NOMO-1 (cell line): ENCODE data around the gene PRR33.

Experiments used
- DNase-seq, 2 experiments: peaks; one replicate each; lab custom pipeline; 2025; ENCODE audit not compliant: unreplicated experiment in 2 of 2; lab: John Stamatoyannopoulos, UW

The PRR33 gene

DNA sequence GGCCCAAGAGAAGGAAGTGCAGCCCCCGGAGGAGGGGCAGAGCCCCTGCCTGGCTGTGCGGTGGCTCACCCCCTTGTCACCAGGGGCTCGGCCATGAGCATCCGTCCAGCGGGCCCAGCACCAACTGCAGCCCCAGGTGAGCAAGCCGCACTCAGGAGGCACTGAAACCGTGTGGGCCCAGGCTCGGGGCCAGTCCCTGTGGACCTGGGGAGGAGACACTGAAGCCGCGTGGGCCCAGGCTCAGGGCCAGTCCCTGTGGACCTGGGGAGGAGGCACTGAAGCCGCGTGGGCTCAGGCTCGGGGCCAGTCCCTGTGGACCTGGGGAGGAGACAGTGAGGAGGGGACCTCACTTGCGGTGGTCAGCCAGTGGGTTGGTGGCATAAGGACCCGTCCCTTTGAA lies 24.9 kb downstream of the PRR33 start:
- DNase-seq: no peak

DNA sequence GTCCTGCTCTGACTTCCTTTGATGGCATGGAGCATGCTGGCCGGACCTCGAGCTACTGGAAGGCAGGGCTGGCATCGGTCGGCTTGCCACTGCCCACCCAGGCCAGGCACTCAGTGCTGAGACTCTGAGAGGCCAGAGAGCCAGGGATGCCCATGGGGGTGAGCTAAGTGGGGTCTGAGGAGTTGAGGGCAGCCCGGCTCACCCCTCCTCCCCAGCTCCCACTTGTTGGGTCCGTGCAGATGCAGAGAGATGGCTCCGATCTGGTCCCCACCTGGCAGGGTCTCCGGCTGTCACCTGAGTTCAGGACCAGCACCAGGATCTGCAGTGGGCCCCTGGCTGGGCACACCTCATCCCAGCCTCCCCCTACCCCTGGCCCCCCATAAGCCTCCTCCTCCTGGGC lies 25.5 kb downstream of the PRR33 start:
- DNase-seq: no peak

DNA sequence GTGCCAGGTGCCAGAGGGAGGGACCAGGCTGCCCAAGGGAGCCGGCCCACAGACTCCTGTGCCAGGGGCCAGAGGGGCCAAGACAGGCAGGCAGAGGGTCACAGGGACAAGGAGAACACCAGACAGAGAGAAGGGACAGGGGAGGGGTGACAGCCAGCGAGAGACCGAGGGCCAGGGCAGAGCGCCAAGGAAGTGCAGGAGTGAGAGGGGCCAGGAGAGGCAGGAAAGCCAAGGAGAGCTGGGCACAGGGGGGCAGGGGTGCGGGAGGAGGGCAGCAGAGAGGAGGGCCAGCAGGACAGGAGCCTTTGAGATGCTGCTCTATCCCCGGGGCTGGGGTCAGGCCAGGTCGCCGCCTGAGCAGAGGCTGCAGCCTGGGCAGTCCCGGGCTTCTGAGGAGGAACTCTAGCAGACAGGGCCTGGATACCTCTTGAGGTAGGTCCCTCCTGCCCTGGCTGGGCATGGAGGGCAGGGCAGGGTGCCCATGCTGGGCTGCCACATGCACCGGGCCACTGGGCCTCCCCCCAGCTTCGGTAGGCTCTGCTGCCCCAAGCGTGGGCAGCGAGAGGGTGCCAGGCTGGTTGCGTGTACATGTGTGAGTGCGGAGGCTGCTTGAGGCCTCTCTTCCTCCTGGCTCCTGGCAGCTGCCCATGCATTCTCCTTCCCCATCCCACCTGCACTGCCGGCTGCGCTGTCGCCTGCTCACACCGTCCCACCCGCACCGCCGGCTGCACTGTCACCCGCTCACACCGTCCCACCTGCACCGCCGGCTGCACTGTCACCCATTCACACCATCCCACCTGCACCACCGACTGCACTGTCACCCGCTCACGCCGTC lies 26.6 kb downstream of the PRR33 start:
- no peak for DNase-seq

DNA sequence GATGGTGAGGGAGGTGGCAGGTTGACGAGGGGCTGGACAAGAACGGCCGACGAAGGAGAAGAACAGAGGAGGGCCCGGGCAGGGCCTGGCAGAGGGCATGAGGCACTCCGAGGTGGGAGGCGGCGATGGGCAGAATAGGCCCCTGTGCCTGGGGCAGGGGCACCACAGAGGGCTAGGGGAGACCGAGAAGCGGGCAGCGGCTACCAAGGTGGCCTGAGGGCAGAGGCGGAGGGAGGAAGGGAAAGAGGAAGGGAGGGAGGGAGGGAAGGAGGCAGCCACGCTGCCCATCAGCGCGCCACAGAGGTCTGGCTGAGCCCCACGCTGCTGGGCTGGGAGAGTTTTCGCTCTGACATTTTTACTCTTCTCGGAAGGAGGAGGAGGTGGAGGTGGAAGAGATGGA lies 27.5 kb downstream of the PRR33 start:
- DNase-seq: no peak

DNA sequence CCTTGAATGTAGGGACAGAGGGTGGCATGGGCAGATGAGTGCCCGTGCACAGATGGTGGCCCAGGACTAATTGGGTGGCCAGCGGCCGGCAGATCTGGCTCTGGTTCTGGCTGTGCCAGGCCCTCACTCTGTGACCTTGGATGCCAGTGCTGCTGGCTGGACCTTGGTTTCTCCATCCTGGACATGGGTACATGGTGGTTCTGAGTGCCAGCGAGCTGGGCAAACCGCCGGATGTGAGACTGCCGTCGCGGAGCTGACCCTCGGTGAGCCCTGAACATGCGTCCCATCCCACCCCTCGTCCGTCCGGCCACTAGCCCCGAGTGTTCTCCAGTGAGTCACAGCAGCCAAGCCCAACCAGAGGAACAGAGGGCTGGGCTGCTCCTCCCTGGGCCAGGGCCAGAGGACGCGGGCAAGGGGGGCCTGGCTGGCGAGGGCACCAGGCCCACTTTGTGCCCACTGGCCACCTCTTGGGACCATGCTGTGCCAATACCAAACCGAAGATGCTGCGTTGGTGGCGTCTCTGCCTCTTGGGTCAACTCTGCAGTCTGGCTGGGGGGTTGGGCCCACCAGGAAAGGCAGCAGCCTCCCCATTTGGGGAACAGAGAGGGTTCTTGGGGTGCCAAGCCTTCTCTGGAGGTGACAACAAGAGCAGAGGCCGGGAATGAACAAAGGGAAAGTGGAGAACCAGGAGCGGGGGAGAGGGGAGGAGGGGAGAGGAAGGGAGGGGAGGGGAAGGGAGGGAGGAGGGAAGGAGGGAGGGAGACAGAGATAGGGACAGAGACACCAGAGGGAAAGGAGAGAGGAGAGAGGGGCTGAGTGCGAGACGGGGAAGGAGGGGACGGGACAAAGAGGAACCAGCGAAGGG lies 28.1 kb downstream of the PRR33 start:
- DNase-seq: no peak

DNA sequence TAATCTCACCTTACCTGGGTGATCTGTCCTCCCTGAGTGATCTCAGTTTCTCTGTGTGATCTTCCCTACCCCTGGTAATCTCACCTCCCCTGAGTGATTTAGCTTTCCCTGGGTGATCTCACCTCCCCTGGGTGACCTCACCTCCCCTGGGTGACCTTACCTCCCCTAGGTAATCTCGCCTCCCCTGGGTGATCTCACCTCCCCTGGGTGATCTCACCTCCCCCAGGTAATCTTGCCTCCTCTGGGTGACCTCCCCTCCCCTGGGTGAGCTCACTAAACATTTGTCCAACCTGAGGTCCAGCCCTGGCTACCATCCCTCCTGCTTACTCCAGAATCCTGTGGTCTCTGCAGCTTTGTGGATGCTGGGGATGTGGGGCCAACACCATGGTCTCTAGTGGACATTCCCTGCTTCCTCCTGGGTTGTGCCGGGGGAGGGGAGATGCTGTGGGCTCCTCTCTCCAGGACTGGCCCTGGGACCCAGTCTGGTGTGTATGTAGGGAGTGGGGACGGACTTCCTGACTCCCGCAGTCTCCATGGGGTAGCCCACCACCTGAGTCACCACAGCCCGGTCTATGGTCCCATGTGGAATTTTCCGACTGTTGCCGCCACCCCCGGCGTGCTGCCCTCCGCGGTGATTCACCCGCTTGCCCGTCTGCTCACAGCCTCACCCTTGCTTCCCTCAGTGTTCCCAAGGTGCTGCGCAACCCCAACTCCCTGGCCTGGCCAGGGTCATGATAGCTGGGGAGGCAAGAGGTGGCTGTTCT lies 28.9 kb downstream of the PRR33 start:
- DNase-seq: no peak

DNA sequence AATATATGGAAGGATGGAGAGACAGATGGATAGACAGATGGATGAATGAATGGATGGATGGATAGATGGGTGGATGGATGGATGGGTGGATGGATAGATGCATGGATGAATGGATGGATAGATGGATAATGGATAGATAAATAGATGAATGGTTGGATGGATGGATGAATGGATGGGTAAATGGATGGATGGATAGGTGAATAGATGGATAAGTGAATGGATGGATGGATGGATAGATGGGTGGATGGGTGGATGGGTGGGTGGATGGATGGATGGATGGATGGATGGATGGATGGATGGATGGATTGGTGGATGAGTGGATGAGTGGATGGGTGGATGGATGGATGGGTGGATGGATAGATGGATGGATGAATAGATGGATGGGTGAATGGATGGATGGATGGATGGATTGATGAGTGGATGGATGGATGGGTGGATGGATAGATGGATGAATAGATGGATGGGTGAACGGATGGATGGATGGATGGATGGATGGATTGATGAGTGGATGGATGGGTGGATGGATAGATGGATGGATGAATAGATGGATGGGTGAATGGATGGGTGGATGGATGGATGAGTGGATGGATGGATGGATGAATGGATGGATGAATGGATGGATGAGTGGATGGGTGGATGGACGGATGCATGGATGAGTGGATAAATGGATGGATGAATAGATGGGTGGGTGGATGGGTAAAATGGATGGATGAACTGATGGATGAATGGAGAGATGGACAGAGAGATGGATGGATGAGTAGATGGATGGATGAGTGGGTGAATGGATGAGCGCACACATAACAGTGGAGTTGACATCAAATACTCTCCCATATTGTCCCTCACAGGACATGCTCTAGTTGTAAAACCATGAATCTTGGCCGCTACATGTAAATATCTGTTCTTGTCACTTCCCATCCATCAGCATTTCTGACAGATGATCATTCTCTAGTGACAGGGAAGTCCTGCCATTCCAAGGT lies 30.0 kb downstream of the PRR33 start:
- DNase-seq: no peak

DNA sequence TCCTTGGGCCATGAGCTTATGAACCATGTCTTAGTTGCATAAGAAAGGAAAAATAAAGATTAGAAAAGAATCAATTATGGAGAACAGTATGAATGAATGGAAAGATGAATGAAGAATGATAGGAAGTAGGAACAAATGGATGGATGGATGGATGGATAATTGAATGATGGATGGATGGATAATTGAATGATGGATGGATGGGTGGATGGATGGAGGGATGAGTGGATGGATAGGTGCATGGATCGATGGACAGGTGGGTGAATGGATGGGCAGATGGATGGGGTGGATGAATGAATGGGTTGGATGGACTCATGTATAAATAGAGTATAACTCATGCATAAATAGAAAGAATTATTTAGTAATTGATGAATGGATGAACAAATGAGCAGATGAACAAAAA lies 31.6 kb downstream of the PRR33 start:
- no peak for DNase-seq

DNA sequence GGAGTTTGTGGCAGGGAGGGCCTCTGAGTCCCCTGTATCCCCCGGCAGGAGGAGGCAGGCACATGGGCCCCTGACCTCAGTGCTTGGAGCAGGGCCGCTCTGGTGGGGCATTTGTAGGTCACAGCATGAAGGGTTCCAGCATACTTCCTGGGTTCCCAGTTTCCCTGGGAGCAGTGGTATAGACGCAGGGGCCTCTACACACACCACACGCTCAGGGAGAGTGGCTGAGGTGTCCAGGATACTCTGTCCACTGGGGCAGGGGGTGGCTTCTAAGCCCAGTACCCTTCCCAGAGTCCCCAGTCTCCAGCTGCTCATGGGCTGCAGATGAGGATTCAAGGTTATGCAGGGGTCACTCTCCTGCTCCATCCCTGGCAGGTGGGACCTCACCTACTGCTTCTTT lies 32.7 kb downstream of the PRR33 start:
- DNase-seq: no peak

DNA sequence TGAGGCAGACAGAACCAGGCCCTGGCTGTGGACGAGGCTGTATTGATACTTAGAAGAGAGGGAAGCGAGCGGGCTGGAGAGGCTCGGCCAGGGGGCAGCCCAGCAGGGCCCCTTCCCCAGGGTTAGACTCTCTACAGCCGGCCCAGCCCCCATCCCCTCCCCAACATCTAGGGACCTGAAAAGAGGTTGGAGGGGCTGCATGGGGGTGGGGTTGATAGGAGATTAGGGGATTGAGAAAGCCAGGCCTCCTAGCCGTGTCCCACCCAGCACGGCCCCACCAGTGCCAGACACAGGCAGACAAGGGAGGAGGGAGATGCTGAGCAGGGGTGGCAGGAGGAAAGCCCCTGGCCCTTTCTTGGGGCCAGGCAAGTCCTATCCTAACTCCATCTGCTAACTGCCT lies 33.1 kb downstream of the PRR33 start:
- DNase-seq: no peak

DNA sequence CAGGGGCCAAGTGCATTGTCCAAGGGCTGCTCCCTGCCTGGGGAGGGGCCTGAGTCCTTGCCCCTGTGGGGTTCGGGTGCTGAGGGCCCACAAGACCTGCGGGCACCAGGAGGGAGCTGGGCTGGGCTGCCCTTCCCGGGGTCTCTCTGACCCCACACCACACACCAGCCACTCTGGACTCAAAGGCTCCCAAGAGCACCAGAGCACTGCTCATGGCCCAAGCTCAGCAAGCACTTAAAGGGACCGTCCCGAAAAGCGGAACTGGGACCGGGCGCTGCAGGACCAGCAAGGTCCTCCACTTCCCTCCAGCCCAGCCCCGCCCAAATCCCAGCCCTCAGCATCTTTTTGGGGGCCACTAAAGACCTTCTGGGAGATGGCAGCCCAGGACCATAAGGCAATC lies 33.5 kb downstream of the PRR33 start:
- peak; percentile 39 to 54 for DNase-seq

DNA sequence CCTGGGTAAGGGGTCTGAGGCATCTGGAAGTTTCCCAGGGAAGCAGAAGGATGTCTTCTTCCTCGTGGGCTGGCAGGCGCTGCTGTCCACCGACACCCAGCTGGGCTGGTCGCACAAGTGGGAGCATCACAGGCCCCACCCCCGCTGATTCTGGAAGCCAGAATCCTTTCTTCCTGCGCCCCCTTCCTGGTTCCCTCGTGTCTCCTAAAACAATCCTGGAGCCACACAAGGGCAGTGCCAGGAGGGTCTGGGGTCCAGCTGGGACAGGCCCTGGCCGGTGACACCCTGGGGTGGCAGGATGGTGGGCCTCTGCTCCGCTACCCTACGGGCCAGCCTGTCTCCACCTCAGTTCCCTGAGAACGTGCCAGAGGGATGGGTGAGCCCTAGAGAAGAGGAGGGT lies 34.6 kb downstream of the PRR33 start:
- no peak for DNase-seq

DNA sequence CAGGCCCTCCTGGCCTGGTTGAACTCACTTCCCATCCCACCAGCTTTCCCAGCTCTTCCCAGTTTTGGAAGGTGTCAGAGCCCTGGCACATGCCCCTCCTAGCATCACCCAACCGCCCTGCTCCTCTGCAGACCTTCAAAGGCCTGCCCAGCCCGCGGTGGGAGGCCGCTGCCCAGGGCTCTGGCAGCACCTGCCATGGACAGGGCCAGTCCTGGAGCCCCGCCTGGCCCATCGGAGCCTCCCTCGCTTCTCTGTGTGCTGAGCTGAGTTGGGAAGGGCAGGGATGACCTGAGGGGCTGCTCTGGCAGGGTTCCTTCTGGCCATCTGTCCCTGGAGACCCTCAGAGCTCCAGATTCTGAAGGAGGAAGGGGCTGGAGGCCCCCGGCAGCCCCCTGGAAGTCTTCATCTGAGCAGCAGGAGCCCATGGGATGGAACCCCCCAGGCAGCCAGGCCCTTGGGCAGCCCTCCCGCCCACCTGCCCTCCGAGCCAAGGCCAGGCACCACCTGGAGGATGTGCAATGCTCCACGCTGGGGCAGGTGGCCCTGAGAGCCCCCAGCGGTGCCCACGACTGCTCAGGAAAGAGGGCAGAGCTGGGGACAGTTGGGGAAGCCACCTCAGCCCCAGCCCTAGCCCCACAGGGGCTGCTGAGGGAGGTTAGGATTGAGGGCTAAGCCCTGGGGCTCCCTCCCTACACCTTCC lies 35.2 kb downstream of the PRR33 start:
- no peak for DNase-seq

DNA sequence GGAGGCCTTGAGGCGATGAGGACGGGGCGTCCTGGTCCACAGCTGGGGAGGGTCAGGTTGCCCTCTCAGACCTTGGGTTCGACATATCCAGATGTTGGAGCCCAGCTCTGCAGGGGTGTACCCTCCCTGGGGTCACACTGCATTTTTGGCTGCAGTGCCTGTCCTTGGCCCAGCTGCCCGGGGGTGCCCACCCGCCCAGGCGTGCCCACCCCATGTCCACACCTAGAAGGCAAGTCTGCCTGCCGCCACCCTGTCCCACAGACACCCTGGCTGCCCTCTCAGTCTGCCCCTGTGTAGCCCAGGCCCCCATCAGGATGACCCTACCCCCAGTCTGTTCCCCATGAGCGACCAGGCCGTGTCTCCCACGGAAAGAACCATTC lies 35.8 kb downstream of the PRR33 start:
- no peak for DNase-seq

DNA sequence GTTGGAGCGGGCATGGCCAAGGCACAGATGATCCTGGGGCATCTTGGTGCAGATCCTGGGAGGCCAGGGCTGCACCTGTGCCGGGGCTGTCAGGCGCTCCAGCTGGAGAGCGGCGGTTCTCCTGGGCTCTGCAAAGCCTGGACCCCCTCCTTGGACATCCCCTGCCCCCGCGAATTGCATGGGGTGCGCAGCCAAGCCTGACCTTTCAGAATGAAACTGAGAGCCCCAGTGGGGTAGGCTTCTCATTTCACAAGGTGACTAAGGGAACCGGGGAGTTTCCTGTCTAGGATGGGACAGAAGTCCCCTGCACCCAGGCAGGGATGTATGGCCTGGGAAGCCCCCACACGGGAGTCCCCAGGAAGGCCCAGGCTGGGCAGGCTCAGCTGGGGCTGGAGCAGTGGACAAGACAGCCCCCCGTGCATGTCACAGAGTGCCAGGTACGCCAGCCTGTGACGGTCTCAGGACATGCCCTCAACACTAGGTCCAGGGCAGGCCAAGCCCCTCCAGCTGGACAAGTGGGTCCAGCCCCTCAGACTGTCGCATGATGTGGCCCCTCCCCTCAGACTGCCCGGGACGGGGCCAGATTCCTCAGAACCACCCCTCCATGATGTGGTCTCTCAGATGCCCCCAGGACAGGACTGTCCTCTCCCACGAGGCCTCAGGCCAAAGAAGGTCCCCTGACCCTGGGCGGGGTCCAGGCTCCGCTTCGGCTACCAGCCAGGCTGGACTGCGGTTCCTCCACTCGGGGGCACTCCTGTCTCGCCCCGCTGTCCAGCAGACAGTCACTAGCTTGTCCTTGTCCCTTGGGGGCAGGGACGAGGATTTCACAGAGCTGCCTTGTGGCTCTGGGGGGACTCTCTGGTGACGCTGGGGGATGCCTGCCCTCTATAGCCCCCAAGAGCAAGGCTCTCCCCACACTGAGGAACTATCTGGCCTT lies 36.5 kb downstream of the PRR33 start:
- no peak for DNase-seq

DNA sequence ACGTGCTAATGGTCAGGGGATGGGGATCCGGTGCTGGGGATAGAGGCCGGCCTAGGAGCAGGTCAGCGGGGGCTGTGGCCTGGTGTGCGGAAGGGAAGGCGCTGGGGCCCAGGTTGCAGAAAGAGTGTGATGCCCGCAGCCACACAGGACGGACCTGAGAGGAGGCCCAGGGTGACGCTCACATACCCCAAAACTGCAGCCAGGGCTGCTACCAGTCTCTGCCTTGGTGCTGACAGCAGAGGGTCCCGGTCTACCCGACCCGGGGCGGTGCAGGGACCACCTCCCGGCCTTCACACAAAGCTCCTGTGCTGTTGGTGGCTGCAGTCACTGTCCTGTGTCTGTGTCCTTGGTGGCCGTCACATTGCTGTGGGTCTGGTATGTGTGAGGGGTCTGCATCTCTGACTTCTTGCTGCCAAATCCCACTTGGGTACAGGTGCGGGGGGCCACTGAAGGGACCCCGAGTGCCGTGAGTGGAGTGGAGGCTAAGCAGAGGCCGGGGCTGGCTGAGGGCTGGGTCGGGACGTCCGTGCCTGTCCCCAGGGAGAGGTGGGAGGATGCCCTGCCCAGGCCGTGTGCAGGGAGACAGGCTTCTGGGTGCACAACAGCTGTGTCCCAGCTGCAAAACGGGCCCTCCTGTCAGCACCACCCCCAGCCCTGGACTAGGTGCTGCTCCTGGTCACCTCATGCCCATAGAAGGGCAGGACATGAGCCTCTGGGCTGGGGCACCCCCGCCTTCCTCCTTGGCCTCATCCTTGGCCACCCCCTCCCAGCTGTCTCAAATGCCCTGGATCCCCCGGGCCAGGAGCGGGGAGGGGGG lies 37.4 kb downstream of the PRR33 start:
- no peak for DNase-seq

DNA sequence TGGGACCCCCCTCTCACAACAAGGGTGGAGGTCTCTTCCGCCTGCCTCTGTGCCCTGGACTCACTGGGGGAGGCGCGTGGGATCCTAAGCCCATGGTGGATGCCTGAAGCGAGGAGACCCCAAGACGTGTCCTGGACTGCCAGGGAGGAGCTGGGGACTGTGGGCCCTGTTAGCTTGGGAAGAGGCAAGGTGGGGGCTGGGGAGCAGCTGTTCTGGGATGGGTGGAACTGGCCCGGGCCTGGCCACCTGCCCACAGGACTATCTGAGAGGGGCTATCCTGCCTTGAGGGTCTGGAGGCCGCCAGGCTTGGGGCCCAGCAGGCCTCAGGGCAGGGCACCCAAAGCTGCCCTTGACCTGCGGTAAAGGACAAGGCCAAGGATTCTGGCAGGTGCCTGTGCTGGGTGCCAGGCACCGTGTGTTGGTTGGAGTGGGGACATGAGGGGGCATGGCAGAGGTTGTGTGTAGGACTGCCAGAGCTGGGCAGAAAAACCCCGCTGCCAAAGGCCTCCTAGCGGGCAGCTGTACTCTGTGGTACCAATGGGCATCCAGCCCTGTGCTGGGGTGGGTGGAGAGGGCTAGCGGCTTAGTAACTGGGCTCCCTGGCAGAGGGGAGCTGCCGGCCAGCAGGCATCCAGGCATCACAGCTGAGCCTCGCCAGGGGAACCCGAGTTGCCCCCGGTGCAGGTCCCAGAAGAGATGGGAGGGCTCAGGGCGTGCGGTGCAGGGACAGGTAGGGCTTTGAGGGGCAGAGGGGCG lies 38.1 kb downstream of the PRR33 start:
- no peak for DNase-seq
